ENCODE measurements around the gene BRSK2.
"Not testable (repeated sequence)": the region's sequence is repeated elsewhere in the genome, so short reads cannot be mapped to it uniquely, and the experiment has no call there.

The BRSK2 gene

GRCh38 chr11:1356478-1356960 lies 33.2 kb upstream of the BRSK2 start:
- no peak for DNase-seq (ENCODE audit: low spot score)
- no peak overlapping the region for H3K4me3 ChIP-seq
- H3K27ac ChIP-seq = no peak overlapping the region
- TF ChIP-seq CTCF (IDR thresholded peaks at IDR 0.05) = no peak

GRCh38 chr11:1358286-1358685 lies 31.4 kb upstream of the BRSK2 start:
- H3K27ac ChIP-seq = no peak overlapping the region
- TF ChIP-seq CTCF (IDR thresholded peaks at IDR 0.05) = no peak
- H3K4me3 ChIP-seq = no peak overlapping the region
- DNase-seq (ENCODE audit: low spot score) = no peak

- not testable (repeated sequence) for DNase-seq (ENCODE audit: low spot score); H3K4me3 ChIP-seq; H3K27ac ChIP-seq
Observed at GRCh38 chr11:1358931-1359330, 30.8 kb upstream of the BRSK2 start.

GRCh38 chr11:1359556-1359955 lies 30.2 kb upstream of the BRSK2 start:
- no peak for TF ChIP-seq CTCF (IDR thresholded peaks at IDR 0.05)
- Histone ChIP-seq H3K27ac (no peak overlapping the region), H3K4me3 (no peak overlapping the region)
- DNase-seq (ENCODE audit: low spot score) = no peak

GRCh38 chr11:1360181-1360834 lies 29.4 kb upstream of the BRSK2 start:
- Histone ChIP-seq H3K4me3 (no peak overlapping the region), H3K27ac (no peak overlapping the region)
- no peak for TF ChIP-seq CTCF (IDR thresholded peaks at IDR 0.05)
- no peak for DNase-seq (ENCODE audit: low spot score)

GRCh38 chr11:1360835-1361357 lies 28.8 kb upstream of the BRSK2 start:
- no peak for DNase-seq (ENCODE audit: low spot score)
- Histone ChIP-seq H3K27ac (no peak overlapping the region), H3K4me3 (no peak overlapping the region)
- TF ChIP-seq CTCF (IDR thresholded peaks at IDR 0.05) = no peak

GRCh38 chr11:1361882-1362281 lies 27.9 kb upstream of the BRSK2 start:
- DNase-seq (ENCODE audit: low spot score) = no peak
- Histone ChIP-seq H3K27ac (no peak overlapping the region), H3K4me3 (no peak overlapping the region)
- no peak for TF ChIP-seq CTCF (IDR thresholded peaks at IDR 0.05)
